HCT116 (cell line): ENCODE data around the gene TCHP. TPM values are rescaled to one million over a fixed set of nuclear protein-coding genes. Genes with fewer than 3 reads are reported as not detected.

Source experiments
- ATAC-seq: fragments of 200-7000 bp; cut with Tn5 transposase; 2 replicates; pipeline ENCODE4 v1.9.1; 2020; ENCODE audit warnings: mild to moderate bottlenecking, moderate library complexity
- BruUV-seq: library from RNA; stranded (reverse); fragments of 400-500 nt; replicated peaks from 2 replicates; lab custom pipeline; 2021; lab: Mats Ljungman, UMichigan
- CTCF ChIA-PET: fragments of 300-600 bp; sonication (Branson Sonifier 250); formaldehyde crosslinking; loops from one replicate; lab custom pipeline; 2021; ENCODE audit warnings: antibody characterized with exemption; lab: Charles Lee
- POLR2A ChIA-PET: fragments of 300-600, 350-600 bp; sonication (Branson Sonifier 250); formaldehyde crosslinking; loops from one replicate; lab custom pipeline; 2021; ENCODE audit warnings: antibody characterized with exemption; lab: Charles Lee
- RAD21 ChIA-PET, 2 experiments: fragments of 300-600 bp; sonication (Branson Sonifier 250); formaldehyde crosslinking; loops; one replicate each; lab custom pipeline; 2023; ENCODE audit warnings: low total read pairs in 2 of 2; ENCODE audit not compliant: uncharacterized antibody in 2 of 2, unreplicated experiment in 2 of 2, low non-redundant PET in 1 of 2; lab: Charles Lee
- DNase-seq: peaks from one replicate; pipeline ENCODE4 v3.0.0-alpha.2; 2010; ENCODE audit warnings: low read depth, low spot score
- H2AFZ ChIP-seq: fragments of 200-600 bp; shearing (Covaris generic), sonication (generic); 2 replicates; pipeline ENCODE4 v1.6.1; 2017; ENCODE audit warnings: low read depth, mixed run types, mixed read lengths, antibody characterized with exemption, low read length; ENCODE audit not compliant: poor library complexity, severe bottlenecking
- H3K27ac ChIP-seq: 2 replicates; pipeline ENCODE4 v1.5.1; 2012; ENCODE audit warnings: low read depth, low read length
- H3K27me3 ChIP-seq: fragments of 200-600 bp; sonication (generic); 2 replicates; pipeline ENCODE4 v1.6.1; 2016; ENCODE audit warnings: mixed run types, low read length, mixed read lengths; ENCODE audit not compliant: insufficient read depth
- H3K36me3 ChIP-seq, 2 experiments: fragments of 200-500 bp in 1 of 2; fragments of 200-600 bp in 1 of 2; sonication (Bioruptor generic) in 1 of 2; sonication (generic) in 1 of 2; 2 replicates each; pipeline versions ENCODE4 v1.5.1 to v1.6.1; 2014 to 2016; ENCODE audit warnings: low read length in 2 of 2, inconsistent platforms in 1 of 2, mixed read lengths in 1 of 2, mixed run types in 1 of 2; ENCODE audit not compliant: insufficient read depth in 2 of 2, control insufficient read depth in 1 of 2
- H3K4me1 ChIP-seq, 2 experiments: fragments of 200-600 bp in 1 of 2; sonication (generic) in 1 of 2; 2 replicates each; pipeline versions ENCODE4 v1.5.1 to v1.6.1; 2012 to 2017; ENCODE audit warnings: low read length in 2 of 2, inconsistent platforms in 1 of 2, mild to moderate bottlenecking in 1 of 2, mixed read lengths in 1 of 2, mixed run types in 1 of 2, moderate library complexity in 1 of 2; ENCODE audit not compliant: insufficient read depth in 2 of 2, control insufficient read depth in 1 of 2
- H3K4me2 ChIP-seq: fragments of 200-600 bp; sonication (generic); 2 replicates; pipeline ENCODE4 v1.6.1; 2017; ENCODE audit warnings: mixed run types, low read length, mixed read lengths
- H3K4me3 ChIP-seq, 2 experiments: fragments of 200-600 bp in 1 of 2; sonication (generic) in 1 of 2; replicated peaks in 1 of 2; 2 replicates each; pipeline ENCODE4 v1.5.1; 2011 to 2016; ENCODE audit warnings: low read length in 2 of 2, control low read depth in 1 of 2, low read depth in 1 of 2, mild to moderate bottlenecking in 1 of 2, mixed read lengths in 1 of 2, mixed run types in 1 of 2
- H3K79me2 ChIP-seq: fragments of 200-600 bp; sonication (generic); 2 replicates; pipeline ENCODE4 v1.6.1; 2017; ENCODE audit warnings: mild to moderate bottlenecking, mixed run types, low read length, moderate library complexity, mixed read lengths; ENCODE audit not compliant: insufficient read depth
- H3K9ac ChIP-seq: fragments of 200-600 bp; sonication (generic); 2 replicates; pipeline ENCODE4 v1.6.1; 2016; ENCODE audit warnings: low read length, mixed read lengths
- H3K9me2 ChIP-seq: fragments of 200-600 bp; sonication (generic), shearing (Covaris generic); 2 replicates; pipeline ENCODE4 v1.6.1; 2017; ENCODE audit warnings: mixed run types, mild to moderate bottlenecking, moderate library complexity; ENCODE audit not compliant: insufficient read depth
- H3K9me3 ChIP-seq, 2 experiments: fragments of 200-500 bp in 1 of 2; fragments of 200-600 bp in 1 of 2; sonication (Bioruptor generic) in 1 of 2; sonication (generic) in 1 of 2; 2 replicates each; pipeline ENCODE4 v1.6.1; 2014 to 2017; ENCODE audit warnings: low read length in 2 of 2, mixed read lengths in 2 of 2, inconsistent platforms in 1 of 2, low read depth in 1 of 2, mild to moderate bottlenecking in 1 of 2, mixed run types in 1 of 2, moderate library complexity in 1 of 2; ENCODE audit not compliant: control insufficient read depth in 1 of 2, insufficient read depth in 1 of 2
- H4K20me1 ChIP-seq: fragments of 200-600 bp; sonication (generic), shearing (Covaris generic); 2 replicates; pipeline ENCODE4 v1.6.1; 2017; ENCODE audit warnings: mixed run types, mild to moderate bottlenecking, moderate library complexity; ENCODE audit not compliant: insufficient read depth
- EGR1 ChIP-seq: IDR thresholded peaks from 2 replicates; pipeline ENCODE4 v1.6.1; 2012; ENCODE audit warnings: low read depth
- FOSL1 ChIP-seq: IDR thresholded peaks from 2 replicates; pipeline ENCODE4 v1.6.1; 2012; ENCODE audit warnings: low read depth
- JUND ChIP-seq: IDR thresholded peaks from 2 replicates; pipeline ENCODE4 v1.6.1; 2012
- MAX ChIP-seq: IDR thresholded peaks from 2 replicates; pipeline ENCODE4 v1.6.1; 2012
- POLR2A ChIP-seq: IDR thresholded peaks from 2 replicates; pipeline ENCODE4 v1.7.0; 2011; ENCODE audit warnings: borderline replicate concordance; ENCODE audit not compliant: insufficient read depth, insufficient read length; ENCODE audit errors: extremely low read depth
- POLR2AphosphoS5 ChIP-seq: IDR thresholded peaks from 2 replicates; pipeline ENCODE4 v1.6.1; 2011; ENCODE audit warnings: mild to moderate bottlenecking, low read depth, low read length, moderate library complexity
- SP1 ChIP-seq: IDR thresholded peaks from 2 replicates; pipeline ENCODE4 v1.6.1; 2012; ENCODE audit warnings: low read depth
- ZBTB33 ChIP-seq: IDR thresholded peaks from 2 replicates; pipeline ENCODE4 v1.6.1; 2011; ENCODE audit warnings: mild to moderate bottlenecking, low read length, moderate library complexity; ENCODE audit not compliant: insufficient replicate concordance; ENCODE audit errors: extremely low read depth
- intact Hi-C: fragments of 100-400 bp; cut with micrococcal nuclease; formaldehyde crosslinking; loops from 2 replicates; pipeline ENCODE4 v1.10.0; 2022
- total RNA-seq: library from RNA; stranded (reverse); gene quantifications from one replicate; pipeline ENCODE4 v1.2.1, GENCODE V29; 2021; ENCODE audit not compliant: unreplicated experiment
- TF ChIP-seq, protein P1 (sequence below): IDR thresholded peaks from 2 replicates; pipeline ENCODE4 v1.6.1; 2012

The TCHP gene
- total RNA-seq, 1 experiment from 2014 or later = 17.3 TPM

DNA sequence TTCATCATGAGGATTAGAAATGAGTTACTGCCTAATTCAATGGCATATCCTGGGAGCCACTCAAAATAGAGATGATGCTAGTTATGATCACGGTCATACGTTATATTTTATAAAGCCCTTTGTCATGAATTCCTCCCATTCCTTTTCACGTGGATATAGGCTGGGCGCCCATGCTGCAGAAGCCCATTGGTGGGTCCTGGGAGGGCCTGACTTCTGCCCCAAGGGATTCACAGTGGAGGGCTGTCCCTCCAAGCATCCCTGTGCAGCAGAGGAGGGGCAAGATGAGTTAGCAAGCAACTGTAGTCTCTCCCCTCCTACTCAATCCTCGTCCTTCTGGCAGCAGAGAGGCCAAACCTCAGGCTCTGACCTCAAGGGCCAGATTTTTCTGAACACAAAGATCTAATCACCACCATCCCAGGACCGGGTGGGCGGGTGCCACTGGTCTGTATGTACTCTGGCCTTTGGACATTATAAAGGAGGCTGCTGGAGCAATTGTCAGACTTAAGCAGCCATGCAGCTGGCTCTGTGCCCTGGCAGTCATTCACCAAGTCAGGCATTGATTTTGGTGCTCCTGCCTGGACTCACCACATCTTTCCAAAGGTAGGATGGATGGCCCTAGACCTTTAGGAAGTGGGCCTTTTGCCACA lies 28.3 kb upstream of the TCHP start:
- no peak for DNase-seq
- RAD21 ChIA-PET = no interaction called here

More for the DNA sequence above, 28.3 kb upstream of the TCHP start:
- Histone ChIP-seq H3K36me3 (no peaks in the 10 kb centered on the region), H3K9ac (no peak overlapping the region), H3K79me2 (peaks cover 7% of the 10 kb centered on the region), H3K9me3 (no peaks in the 10 kb centered on the region)
- intact Hi-C loops = no loop called here
- CTCF ChIA-PET = no interaction called here
- no peak for TF ChIP-seq POLR2A
- TF ChIP-seq JUND = no peak
- TF ChIP-seq FOSL1 = no peak
- TF ChIP-seq MAX = no peak
- TF ChIP-seq EGR1 = no peak
- TF ChIP-seq, protein P1, sequence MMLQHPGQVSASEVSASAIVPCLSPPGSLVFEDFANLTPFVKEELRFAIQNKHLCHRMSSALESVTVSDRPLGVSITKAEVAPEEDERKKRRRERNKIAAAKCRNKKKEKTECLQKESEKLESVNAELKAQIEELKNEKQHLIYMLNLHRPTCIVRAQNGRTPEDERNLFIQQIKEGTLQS = no peak
- no peak for TF ChIP-seq ZBTB33
- no peak for TF ChIP-seq SP1
- no peak for TF ChIP-seq POLR2AphosphoS5
- TF ChIP-seq, all 23 proteins: peak for 0
- Histone ChIP-seq H3K9me2 (no peaks in the 10 kb centered on the region), H3K4me2 (no peak overlapping the region), H3K4me1 (peaks cover 11 to 16% of the 10 kb centered on the region in 2 experiments; a peak in 3 of 4 replicates), H3K27me3 (no peaks in the 10 kb centered on the region), H3K27ac (no peak overlapping the region), H4K20me1 (no peaks in the 10 kb centered on the region), H3K4me3 (no peak overlapping the region), H2AFZ (no peak overlapping the region)
- ATAC-seq = no peak
- POLR2A ChIA-PET = no interaction called here
- BruUV-seq = no TSS peak
